ENCODE data around the gene CUX1.

CUX1 gene

DNA sequence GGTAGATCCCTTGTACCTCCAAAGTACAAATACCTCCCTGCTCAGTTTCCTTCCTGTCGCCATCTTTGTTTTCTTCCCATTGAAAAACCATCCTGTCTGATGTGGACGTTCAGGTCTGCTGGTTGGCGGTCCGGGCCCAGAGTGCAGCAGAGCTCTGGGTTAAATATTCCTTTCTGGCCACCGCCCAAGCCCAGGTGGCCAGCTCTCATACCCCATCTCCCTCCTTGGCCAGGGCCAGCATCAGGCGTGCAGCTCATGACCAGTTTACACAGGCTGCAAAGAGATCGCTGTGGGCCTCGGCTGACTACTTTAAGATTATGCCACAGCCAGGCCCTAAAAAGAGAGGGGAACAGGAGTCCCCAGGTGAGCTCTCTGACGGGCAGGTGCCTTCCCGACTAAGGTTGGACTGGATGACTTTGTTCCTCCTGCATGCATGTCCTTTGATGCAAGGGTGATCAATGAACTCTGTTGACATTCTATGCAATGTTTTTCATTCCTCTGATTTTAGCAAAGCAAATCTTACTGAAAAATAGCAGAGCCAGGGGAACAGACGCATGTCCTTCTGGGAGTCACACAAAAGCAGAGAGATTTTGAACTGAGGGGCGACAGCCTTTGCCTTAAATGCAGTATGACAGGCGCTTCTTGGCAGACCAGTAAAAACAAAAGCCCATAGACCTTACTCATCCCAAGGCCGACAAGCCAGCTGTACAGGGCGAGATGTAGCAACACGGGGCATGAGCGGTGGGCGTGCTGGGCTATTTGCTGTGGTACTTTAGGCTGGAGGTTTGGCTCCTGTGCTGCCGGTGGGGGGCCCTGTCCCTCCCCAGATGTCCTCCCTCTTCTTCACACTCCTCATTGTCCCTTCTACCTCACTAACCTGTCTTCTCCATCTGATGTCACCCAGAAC is 435.9 kb downstream of the CUX1 start:
- no peaks in the 10 kb centered on the region for H3K4me1 ChIP-seq (ENCODE audit: insufficient read depth, low read length)
- no peak overlapping the region for H3K9ac ChIP-seq (ENCODE audit: low read depth, low read length)
- no peaks in the 10 kb centered on the region for H3K9me3 ChIP-seq (ENCODE audit: control insufficient read depth, insufficient read depth, low read length)
- no peaks in the 10 kb centered on the region for H3K36me3 ChIP-seq (ENCODE audit: insufficient read depth, low read length)

DNA sequence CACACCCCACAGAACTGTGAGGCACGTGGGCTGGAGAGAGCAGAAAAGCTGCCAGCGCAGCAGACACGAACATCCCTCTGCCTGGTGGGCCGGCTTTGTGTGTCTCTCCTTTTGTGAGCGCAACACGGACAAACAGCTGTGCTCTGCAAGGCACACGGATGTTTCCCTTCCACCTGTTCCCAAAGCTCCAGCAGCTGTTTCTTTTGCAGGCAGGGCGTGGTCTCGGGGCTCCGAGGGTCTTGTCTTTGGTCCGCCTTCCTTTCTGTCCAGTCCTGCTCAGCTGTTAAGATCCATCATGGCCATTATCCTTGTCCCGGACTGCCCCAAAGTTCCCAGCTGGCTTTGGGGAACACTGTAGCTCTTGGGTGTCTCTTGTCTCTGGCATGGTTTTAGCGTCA is 436.5 kb downstream of the CUX1 start:
- no peaks in the 10 kb centered on the region for H3K36me3 ChIP-seq (ENCODE audit: insufficient read depth, low read length)
- H3K9me3 ChIP-seq (ENCODE audit: control insufficient read depth, insufficient read depth, low read length): no peaks in the 10 kb centered on the region
- no peak overlapping the region for H3K9ac ChIP-seq (ENCODE audit: low read depth, low read length)

DNA sequence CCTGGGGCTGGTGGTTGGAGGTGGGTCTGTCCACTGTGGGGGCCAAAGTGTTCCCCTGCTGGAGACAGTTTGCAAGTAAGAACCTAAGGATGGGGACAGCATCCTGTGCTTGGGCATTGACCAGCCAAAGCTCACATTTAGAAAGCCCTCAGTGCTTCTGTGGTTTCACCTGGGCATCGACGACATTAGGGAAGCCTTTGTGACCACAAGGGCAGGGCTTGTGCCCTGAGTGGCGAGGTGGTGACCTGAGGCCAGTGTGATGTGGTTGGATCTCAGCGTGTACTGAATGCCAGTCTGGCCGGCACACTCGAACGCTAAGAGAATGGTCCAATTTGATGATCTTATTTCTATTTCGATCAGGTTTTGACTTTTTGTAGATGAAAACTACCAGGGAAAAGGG is 437.1 kb downstream of the CUX1 start:
- H3K9ac ChIP-seq (ENCODE audit: low read depth, low read length): no peak overlapping the region
- no peaks in the 10 kb centered on the region for H3K36me3 ChIP-seq (ENCODE audit: insufficient read depth, low read length)
- H3K9me3 ChIP-seq (ENCODE audit: control insufficient read depth, insufficient read depth, low read length): no peaks in the 10 kb centered on the region
- H3K4me1 ChIP-seq (ENCODE audit: insufficient read depth, low read length): no peaks in the 10 kb centered on the region

More for the DNA sequence above, 436.5 kb downstream of the CUX1 start:
- no peaks in the 10 kb centered on the region for H3K4me1 ChIP-seq (ENCODE audit: insufficient read depth, low read length)

DNA sequence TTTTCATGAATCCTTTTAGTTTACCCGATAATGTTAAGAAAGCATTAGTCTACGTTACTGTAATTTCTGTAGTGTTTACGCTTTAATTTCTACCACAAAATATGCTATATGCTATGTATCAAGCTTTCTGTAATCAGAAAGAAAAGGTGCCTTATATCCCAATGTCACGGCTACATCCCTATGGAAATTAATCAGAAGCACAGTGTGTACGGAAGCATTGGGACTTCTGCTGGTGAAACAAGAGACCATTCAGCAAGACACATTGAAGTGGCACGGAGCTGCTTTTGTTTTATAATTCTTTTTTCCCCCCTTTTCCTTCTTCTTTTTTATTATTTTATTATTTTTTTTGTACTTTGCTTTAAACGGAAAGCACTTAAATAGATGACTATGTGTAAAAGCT is 438.1 kb downstream of the CUX1 start:
- H3K36me3 ChIP-seq (ENCODE audit: insufficient read depth, low read length): no peaks in the 10 kb centered on the region
- H3K9ac ChIP-seq (ENCODE audit: low read depth, low read length): no peak overlapping the region
- H3K4me1 ChIP-seq (ENCODE audit: insufficient read depth, low read length): no peaks in the 10 kb centered on the region
- no peaks in the 10 kb centered on the region for H3K9me3 ChIP-seq (ENCODE audit: control insufficient read depth, insufficient read depth, low read length)

DNA sequence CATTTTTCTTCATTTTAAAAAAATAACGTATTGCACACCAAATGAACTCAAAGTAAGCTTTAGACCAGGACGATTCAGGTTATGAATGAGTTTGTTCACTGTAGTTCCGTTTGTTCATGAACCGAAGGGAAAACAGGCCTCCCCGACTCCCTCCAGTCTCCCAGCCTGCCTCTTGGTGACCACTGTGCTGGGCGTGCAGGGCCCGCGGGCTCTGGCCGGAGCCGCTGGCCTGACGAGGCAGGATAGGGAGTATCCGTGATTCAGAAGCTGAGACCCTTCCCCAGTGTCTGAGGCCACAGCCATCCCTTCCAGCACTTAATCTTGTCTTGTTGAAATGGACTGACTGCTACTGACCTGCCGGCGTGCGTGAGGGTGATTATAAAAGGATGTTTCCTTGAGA is 438.5 kb downstream of the CUX1 start:
- H3K9ac ChIP-seq (ENCODE audit: low read depth, low read length): no peak overlapping the region
- H3K9me3 ChIP-seq (ENCODE audit: control insufficient read depth, insufficient read depth, low read length): no peaks in the 10 kb centered on the region
- no peaks in the 10 kb centered on the region for H3K4me1 ChIP-seq (ENCODE audit: insufficient read depth, low read length)
- no peaks in the 10 kb centered on the region for H3K36me3 ChIP-seq (ENCODE audit: insufficient read depth, low read length)

DNA sequence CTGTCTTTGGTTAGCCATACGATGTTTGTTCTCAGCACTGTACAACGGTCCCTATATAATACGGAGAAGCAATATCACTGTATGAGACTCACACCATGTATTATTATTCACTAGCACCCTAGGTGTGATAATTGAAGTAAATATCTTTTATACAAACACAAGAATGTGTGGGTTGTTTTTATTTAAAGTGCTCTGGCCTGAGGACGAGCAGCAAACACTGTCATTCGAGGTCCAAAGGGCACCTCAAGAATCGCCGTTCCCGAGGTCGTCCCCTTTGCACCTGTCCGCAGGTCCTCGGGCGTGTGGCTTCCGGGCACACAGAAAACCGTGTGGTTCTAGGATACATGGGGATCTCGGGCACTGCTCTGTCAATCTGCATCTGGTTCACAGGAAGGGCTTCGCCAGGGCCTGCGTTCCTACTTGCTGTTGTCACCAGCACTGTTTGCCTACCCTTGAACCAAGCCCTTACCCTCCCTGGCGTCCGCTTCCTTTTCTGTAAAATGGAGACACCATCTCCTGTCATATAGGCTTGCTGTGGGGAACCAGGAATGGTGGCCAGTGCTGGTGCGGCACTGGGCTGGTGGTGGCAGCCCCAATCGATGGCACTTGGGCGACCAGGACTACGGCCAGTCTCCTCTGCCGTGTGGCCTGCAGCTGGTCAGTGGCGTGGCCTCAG is 440.8 kb downstream of the CUX1 start:
- no peak overlapping the region for H3K9ac ChIP-seq (ENCODE audit: low read depth, low read length)

DNA sequence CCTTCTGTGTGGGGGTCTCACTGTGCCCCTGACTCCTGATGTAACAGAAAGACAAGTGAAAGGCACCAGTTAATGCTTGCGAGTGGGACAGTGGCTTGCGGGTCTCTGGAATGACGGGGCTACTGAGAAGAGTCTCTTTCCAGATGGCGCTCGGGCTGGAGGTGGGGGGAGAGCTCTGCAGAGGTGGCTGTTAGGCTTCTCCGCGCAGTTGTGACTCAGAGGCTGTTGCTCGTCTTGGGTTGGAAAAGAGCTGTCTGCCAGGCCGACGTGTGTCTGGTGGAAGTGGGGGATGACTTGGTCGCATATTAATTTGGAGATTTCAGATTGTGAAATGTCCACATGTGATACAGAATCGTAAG is 441.3 kb downstream of the CUX1 start:
- Histone ChIP-seq H3K9ac (ENCODE audit: low read depth, low read length) (no peak overlapping the region), H3K4me1 (ENCODE audit: insufficient read depth, low read length) (no peaks in the 10 kb centered on the region), H3K36me3 (ENCODE audit: insufficient read depth, low read length) (no peaks in the 10 kb centered on the region), H3K9me3 (ENCODE audit: control insufficient read depth, insufficient read depth, low read length) (no peaks in the 10 kb centered on the region)

More for the DNA sequence above, 440.8 kb downstream of the CUX1 start:
- H3K36me3 ChIP-seq (ENCODE audit: insufficient read depth, low read length): no peaks in the 10 kb centered on the region
- no peaks in the 10 kb centered on the region for H3K9me3 ChIP-seq (ENCODE audit: control insufficient read depth, insufficient read depth, low read length)
- H3K4me1 ChIP-seq (ENCODE audit: insufficient read depth, low read length): no peaks in the 10 kb centered on the region

DNA sequence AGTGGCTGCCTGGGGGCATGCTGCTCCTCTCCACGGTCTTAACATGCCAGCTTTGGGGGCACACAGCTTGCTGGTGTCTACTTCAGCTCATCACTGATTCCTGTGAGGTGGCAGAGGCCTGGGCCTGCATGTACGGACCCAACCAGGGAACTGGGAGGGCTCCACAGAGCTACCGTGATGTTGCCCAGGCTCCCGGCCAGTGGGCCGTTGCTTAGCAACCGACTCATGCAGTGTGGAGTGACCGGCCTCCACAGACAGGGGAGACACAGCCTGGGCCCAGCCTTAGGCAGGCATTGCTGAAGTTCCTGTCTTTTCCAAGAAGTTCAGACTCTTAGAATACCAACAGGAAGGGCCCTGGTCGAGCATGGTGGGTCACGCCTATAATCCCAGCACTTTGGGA is 443.4 kb downstream of the CUX1 start:
- no peaks in the 10 kb centered on the region for H3K36me3 ChIP-seq (ENCODE audit: insufficient read depth, low read length)
- no peak overlapping the region for H3K9ac ChIP-seq (ENCODE audit: low read depth, low read length)
- no peaks in the 10 kb centered on the region for H3K9me3 ChIP-seq (ENCODE audit: control insufficient read depth, insufficient read depth, low read length)
- H3K4me1 ChIP-seq (ENCODE audit: insufficient read depth, low read length): no peaks in the 10 kb centered on the region; the same call in 1 of the 2 replicates

DNA sequence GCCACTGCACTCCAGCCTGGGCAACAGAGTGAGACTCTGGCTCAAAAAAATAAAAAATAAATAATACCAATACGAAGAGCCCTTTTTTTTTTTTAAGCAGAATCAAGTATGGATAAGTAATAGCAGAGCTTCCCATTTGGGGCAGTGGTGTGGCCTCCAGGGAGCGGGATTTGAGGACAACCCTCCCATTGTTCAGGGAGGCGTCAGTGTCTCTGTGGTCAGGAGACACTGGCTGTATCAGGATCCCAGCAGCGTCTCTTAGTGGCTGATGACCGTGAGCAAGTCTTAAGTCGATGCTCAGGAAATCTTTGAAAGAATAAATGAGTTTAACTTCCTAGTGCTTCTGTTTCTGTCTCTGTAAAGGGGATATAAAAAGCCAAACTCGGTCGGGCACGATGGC is 444.0 kb downstream of the CUX1 start:
- Histone ChIP-seq H3K36me3 (ENCODE audit: insufficient read depth, low read length) (no peaks in the 10 kb centered on the region), H3K9ac (ENCODE audit: low read depth, low read length) (no peak overlapping the region), H3K9me3 (ENCODE audit: control insufficient read depth, insufficient read depth, low read length) (no peaks in the 10 kb centered on the region), H3K4me1 (ENCODE audit: insufficient read depth, low read length) (no peaks in the 10 kb centered on the region; the same call in 1 of the 2 replicates)

DNA sequence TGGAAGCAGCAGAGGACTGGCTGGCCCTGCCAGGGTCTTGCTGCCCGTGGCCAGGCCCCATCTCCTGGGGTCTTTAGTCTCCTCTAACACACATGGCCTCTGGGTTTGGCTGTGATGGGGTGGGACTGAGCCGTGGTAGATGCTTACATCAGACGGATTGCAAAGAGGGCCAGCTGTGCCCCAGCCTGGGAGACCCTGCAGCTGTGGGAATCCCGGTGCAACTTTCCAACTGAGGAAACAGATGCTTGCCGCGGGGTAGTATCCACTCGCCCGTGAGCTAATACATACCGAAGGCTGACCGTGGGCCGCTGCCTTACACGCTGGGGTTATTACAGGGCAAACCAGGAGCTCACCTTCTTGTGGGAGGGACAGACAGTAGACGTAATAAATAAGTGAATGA is 445.1 kb downstream of the CUX1 start:
- Histone ChIP-seq H3K36me3 (ENCODE audit: insufficient read depth, low read length) (no peaks in the 10 kb centered on the region), H3K4me1 (ENCODE audit: insufficient read depth, low read length) (no peaks in the 10 kb centered on the region; the same call in 1 of the 2 replicates), H3K9me3 (ENCODE audit: control insufficient read depth, insufficient read depth, low read length) (no peaks in the 10 kb centered on the region), H3K9ac (ENCODE audit: low read depth, low read length) (no peak overlapping the region)

DNA sequence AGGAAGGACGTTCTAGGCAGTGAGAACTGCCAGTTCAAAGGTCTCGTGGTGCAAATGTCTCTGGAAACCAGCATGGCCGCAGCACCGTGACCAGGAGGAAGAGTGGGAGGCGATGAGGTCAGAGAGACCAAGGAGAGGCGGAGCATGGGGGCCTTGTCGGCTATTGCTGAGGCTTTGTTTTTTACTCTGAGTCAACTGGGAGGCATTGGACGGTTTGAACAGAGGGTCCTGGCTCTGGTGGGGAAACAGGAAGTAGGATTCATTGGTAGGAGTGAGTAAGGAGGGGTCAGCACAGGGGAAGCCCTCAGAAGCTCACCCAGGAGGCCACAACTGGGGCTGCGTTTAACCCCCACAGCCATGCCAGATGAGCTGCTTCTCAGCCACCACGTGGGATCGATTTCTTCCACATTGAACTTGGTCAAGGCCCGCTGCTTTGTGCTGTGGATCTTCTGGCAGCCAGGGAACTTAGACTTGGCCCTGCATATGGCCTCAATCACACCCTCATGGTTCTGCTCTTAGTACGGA is 447.0 kb downstream of the CUX1 start:
- H3K9ac ChIP-seq (ENCODE audit: low read depth, low read length): no peak overlapping the region
- H3K9me3 ChIP-seq (ENCODE audit: control insufficient read depth, insufficient read depth, low read length): no peaks in the 10 kb centered on the region
- H3K4me1 ChIP-seq (ENCODE audit: insufficient read depth, low read length): no peaks in the 10 kb centered on the region; the same call in 1 of the 2 replicates
- no peaks in the 10 kb centered on the region for H3K36me3 ChIP-seq (ENCODE audit: insufficient read depth, low read length)

DNA sequence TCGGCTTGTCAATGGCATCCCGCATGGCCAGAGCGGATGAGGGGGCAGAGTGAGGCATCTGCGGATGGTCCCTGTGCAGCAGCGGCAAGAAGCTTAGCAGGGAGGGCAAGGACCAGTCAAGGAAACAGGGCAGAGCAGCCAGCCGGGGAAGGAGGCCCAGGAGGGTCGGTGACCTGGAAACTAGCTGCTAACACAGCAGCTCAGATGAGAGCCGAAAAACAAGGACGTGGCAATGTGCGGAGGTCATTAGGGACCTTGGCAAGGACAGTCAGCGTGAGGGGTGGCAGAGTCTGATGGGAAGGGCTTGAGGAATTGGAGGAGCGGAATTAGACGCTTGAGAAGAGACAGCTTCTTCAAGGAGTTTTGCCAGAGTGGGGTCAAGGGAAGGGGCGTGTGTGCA is 449.1 kb downstream of the CUX1 start:
- no peaks in the 10 kb centered on the region; the same call in 1 of the 2 replicates for H3K4me1 ChIP-seq (ENCODE audit: insufficient read depth, low read length)
- no peak overlapping the region for H3K9ac ChIP-seq (ENCODE audit: low read depth, low read length)
- H3K9me3 ChIP-seq (ENCODE audit: control insufficient read depth, insufficient read depth, low read length): no peaks in the 10 kb centered on the region
- H3K36me3 ChIP-seq (ENCODE audit: insufficient read depth, low read length): no peaks in the 10 kb centered on the region

DNA sequence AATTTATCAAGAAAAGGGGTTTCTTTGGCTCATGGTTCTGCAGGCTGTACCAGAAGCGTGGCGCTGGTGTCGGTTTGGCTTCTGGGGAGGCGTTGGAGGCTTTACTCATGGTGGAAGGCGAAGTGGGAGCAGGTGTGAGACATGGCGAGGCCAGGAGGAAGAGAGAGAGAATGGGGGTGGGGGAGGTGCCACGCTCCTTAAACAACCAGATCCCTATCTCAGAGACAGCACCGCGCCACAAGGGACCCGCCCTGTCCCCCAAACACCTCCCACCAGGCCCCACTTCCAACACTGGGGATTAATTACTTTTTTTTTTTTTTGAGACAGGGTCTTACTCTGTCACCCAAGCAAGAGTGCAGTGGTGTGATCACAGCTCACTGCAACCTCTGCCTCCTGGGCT is 451.2 kb downstream of the CUX1 start:
- H3K9ac ChIP-seq (ENCODE audit: low read depth, low read length): no peak overlapping the region
- no peaks in the 10 kb centered on the region for H3K36me3 ChIP-seq (ENCODE audit: insufficient read depth, low read length)
- no peaks in the 10 kb centered on the region for H3K9me3 ChIP-seq (ENCODE audit: control insufficient read depth, insufficient read depth, low read length)
- peaks cover 5% of the 10 kb centered on the region; the same call in 1 of the 2 replicates for H3K4me1 ChIP-seq (ENCODE audit: insufficient read depth, low read length)

DNA sequence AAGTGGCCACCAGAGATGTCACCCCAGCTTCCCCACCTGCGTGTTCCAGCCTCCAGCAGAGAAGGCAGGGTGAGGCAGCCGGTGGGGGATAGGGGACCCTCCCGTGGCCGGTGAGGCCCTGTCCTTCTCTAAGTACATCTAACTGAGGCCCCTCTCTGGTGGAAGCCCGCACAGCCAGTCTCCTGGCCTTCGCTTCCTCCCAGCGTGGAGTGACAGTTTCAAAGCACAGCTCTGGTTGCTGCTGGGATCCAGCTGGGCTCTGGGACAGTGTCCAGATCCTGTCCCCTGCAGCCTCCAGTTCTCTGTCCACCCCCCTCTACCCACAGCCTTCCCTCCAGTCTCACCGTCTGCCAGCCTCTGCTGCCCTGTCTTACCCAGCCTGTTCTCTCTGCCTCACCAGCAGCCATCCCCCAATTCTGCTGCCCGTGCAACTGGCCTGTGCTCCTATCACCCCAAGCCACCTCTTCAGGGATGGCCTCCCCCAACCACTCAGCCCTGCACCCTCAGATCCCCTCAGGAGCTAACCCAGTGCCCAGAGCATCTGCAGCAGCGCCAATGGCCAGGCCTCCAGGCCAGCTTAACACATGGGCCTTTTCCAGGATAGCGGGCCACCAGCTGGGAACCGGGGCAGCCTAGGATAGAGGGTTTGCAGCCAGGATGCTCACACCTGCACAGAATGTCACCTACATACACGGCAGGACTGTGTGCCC is 452.9 kb downstream of the CUX1 start:
- no peaks in the 10 kb centered on the region for H3K36me3 ChIP-seq (ENCODE audit: insufficient read depth, low read length)
- H3K9me3 ChIP-seq (ENCODE audit: control insufficient read depth, insufficient read depth, low read length): no peaks in the 10 kb centered on the region
- H3K4me1 ChIP-seq (ENCODE audit: insufficient read depth, low read length): peaks cover 11% of the 10 kb centered on the region; the same call in 1 of the 2 replicates
- no peak overlapping the region for H3K9ac ChIP-seq (ENCODE audit: low read depth, low read length)
